DOHH2 (cell line): Measurements from ENCODE around the gene TBC1D2.

Experiments used
- EZH2phosphoT487 ChIP-seq: fragments of 200-600 bp; sonication (generic); IDR thresholded peaks from 2 replicates; pipeline ENCODE4 v1.6.1; 2017; ENCODE audit warnings: borderline replicate concordance, mild to moderate bottlenecking, antibody characterized with exemption, low read length, moderate library complexity, mixed read lengths
- TF ChIP-seq, protein P1 (sequence below): fragments of 200-600 bp; sonication (generic); IDR thresholded peaks from one replicate; pipeline ENCODE4 v1.5.1; 2014; ENCODE audit warnings: antibody characterized with exemption, mild to moderate bottlenecking, low read depth, low read length; ENCODE audit not compliant: poor library complexity, severe bottlenecking

DNA sequence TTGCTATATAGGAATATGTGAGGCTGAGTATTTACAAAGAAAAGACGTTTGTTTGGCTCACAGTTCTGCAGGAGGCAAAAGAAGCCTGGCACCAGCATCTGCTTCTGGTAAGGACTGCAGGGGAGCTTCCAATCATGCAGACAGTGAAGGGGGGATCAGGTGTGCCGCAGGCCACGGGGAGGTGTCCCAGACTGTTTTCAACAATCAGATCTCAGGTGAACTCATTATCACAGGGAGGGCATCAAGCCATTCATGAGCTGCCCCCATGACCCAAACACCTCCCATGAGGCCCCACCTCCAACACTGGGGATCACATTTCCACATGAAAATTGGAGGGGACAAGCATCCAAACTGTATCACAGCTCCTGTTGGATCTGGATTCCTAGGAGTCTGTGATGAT, 106.0 kb downstream of the TBC1D2 start:
- TF ChIP-seq, protein P1, sequence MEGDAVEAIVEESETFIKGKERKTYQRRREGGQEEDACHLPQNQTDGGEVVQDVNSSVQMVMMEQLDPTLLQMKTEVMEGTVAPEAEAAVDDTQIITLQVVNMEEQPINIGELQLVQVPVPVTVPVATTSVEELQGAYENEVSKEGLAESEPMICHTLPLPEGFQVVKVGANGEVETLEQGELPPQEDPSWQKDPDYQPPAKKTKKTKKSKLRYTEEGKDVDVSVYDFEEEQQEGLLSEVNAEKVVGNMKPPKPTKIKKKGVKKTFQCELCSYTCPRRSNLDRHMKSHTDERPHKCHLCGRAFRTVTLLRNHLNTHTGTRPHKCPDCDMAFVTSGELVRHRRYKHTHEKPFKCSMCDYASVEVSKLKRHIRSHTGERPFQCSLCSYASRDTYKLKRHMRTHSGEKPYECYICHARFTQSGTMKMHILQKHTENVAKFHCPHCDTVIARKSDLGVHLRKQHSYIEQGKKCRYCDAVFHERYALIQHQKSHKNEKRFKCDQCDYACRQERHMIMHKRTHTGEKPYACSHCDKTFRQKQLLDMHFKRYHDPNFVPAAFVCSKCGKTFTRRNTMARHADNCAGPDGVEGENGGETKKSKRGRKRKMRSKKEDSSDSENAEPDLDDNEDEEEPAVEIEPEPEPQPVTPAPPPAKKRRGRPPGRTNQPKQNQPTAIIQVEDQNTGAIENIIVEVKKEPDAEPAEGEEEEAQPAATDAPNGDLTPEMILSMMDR, result no peak
- no peak for TF ChIP-seq EZH2phosphoT487
